ENCODE results near the gene SF3A1. TPM values are rescaled to one million over a fixed set of nuclear protein-coding genes. Genes with fewer than 3 reads are reported as not detected.

SF3A1 gene
- total and polyA plus RNA-seq, 2 of the 8 experiments (the other 6 are each of a cell fraction or from before 2014, with no cell fraction given): 27.8 to 285 TPM

GRCh38 chr22:30293026-30293425, 63.7 kb downstream of the SF3A1 start:
- H2BK15ac ChIP-seq (ENCODE audit: low read length): no peak overlapping the region
- H3K4ac ChIP-seq (replicated peaks; ENCODE audit: insufficient read length, low read depth, low read length): no peak overlapping the region
- H2AFZ ChIP-seq (ENCODE audit: low read length): no peak overlapping the region
- H2BK5ac ChIP-seq (ENCODE audit: low read depth, low read length): no peak overlapping the region
- no peak overlapping the region for H2BK12ac ChIP-seq (ENCODE audit: low read depth, low read length)
- no peak overlapping the region for H3K14ac ChIP-seq (ENCODE audit: insufficient read length)
- H3K79me1 ChIP-seq (ENCODE audit: low read depth, low read length): no peaks in the 10 kb centered on the region
- no peak overlapping the region for H4K91ac ChIP-seq (replicated peaks; ENCODE audit: insufficient read length, low read length)
- H3K23me2 ChIP-seq (ENCODE audit: low read depth, low read length): peaks cover 12% of the 10 kb centered on the region; the same call in 1 of the 2 replicates
- 88% methylated on average over 7 of the region's 7 CpGs; no CpG with 5 or more reads in 1 of the 2 experiments for WGBS, 2 experiments (ENCODE audit: extremely low coverage in 1 of 2, insufficient coverage in 1 of 2, insufficient read length in 1 of 2, insufficient replicate concordance in 2 of 2, low coverage in 1 of 2, low lambda C conversion rate in 2 of 2, missing lambda C conversion rate in 1 of 2)
- FAIRE-seq: no peak
- no peak overlapping the region for H2AK5ac ChIP-seq (ENCODE audit: low read depth, low read length)
- H2BK20ac ChIP-seq (ENCODE audit: low read length): no peak overlapping the region
- no peak for DNase-seq (ENCODE audit: low read depth in 1 of 2, low spot score in 2 of 2)
- peaks cover 0 to 18% (median 14%) of the 10 kb centered on the region in 4 experiments; a peak in 6 of 7 replicates for H3K4me1 ChIP-seq (replicated peaks in 1 of 4; ENCODE audit: control insufficient read depth in 3 of 4, insufficient read depth in 4 of 4, low read length in 3 of 4)
- H3K23ac ChIP-seq (ENCODE audit: insufficient read length): no peak overlapping the region
- ChIA-PET POLR2A (ENCODE audit: partially characterized antibody) (interaction anchor here (1.2 kb wide), 1 partner anchor 44 kb away, joined by 3 read pairs; no protein-coding TSS in a partner anchor), CTCF (ENCODE audit: partially characterized antibody) (interaction anchor here (0.8 to 9.1 kb wide), 2 partner anchors 8 to 30 kb away, joined by 3 to 203 read pairs; partner anchors contain the start of gene TBC1D10A)
- no peak overlapping the region for H3K4me2 ChIP-seq (ENCODE audit: insufficient read depth in 1 of 2, low read depth in 2 of 2, low read length in 2 of 2)
- no peak overlapping the region for H3K9ac ChIP-seq (replicated peaks in 1 of 4; ENCODE audit: extremely low read depth in 1 of 4, low read depth in 3 of 4, low read length in 3 of 4)
- no peak overlapping the region for H2BK120ac ChIP-seq (replicated peaks; ENCODE audit: low read depth, low read length)
- H3K79me2 ChIP-seq (ENCODE audit: control insufficient read depth in 1 of 2, insufficient read depth in 2 of 2, low read length in 2 of 2): no peaks in the 10 kb centered on the region
- no peak overlapping the region for H3K4me3 ChIP-seq (ENCODE audit: extremely low read depth in 1 of 4, insufficient read depth in 2 of 4, low read depth in 3 of 4, low read length in 4 of 4)
- no peaks in the 10 kb centered on the region for H3K9me3 ChIP-seq (ENCODE audit: insufficient read depth in 2 of 2, low read depth in 1 of 2, low read length in 1 of 2)
- H4K8ac ChIP-seq (ENCODE audit: extremely low read depth, insufficient read depth, low read length): no peak overlapping the region
- no peaks in the 10 kb centered on the region for H4K20me1 ChIP-seq (replicated peaks in 1 of 2; ENCODE audit: control insufficient read depth in 1 of 2, insufficient read depth in 2 of 2, low read length in 2 of 2)
- H3K27ac ChIP-seq (ENCODE audit: low read depth, low read length): no peak overlapping the region
- no peaks in the 10 kb centered on the region for H3K27me3 ChIP-seq (replicated peaks in 1 of 4; ENCODE audit: control insufficient read depth in 3 of 4, extremely low read depth in 1 of 4, insufficient read depth in 3 of 4, low read length in 3 of 4)
- no peak overlapping the region for H3K56ac ChIP-seq (replicated peaks; ENCODE audit: insufficient read length, low read depth, low read length)
- H3K36me3 ChIP-seq (ENCODE audit: control insufficient read depth in 2 of 4, insufficient read depth in 4 of 4, low read length in 3 of 4): no peaks in the 10 kb centered on the region
- H4K5ac ChIP-seq (ENCODE audit: insufficient read length, low read depth, low read length): no peak overlapping the region
- no peak overlapping the region for H3K18ac ChIP-seq (ENCODE audit: extremely low read depth, low read length)
- TF ChIP-seq TAF7 (optimal IDR thresholded peaks at IDR 0.05; ENCODE audit: borderline replicate concordance, low read depth, low read length) (no peak), TAF1 (IDR thresholded peaks at IDR 0.05; ENCODE audit: low read depth, low read length) (no peak), NRF1 (IDR thresholded peaks at IDR 0.05; ENCODE audit: low read depth, low read length) (no peak), SP4 (IDR thresholded peaks at IDR 0.05; ENCODE audit: low read length) (no peak), KDM4A (IDR thresholded peaks at IDR 0.05; ENCODE audit: low read depth, low read length, severe bottlenecking) (no peak), ASH2L (IDR thresholded peaks at IDR 0.05; ENCODE audit: low read length) (no peak), CHD2 (IDR thresholded peaks at IDR 0.05; ENCODE audit: low read length) (no peak), JUND (IDR thresholded peaks at IDR 0.05; ENCODE audit: low read length) (no peak)
